Ovary (tissue), 3 donors: ENCODE results near the gene PTPRN2.

Experiments
- POLR2A ChIP-seq: fragments of 450-650 bp; IDR thresholded peaks from one replicate; pipeline ENCODE4 v1.6.1; 2017; ENCODE audit warnings: antibody characterized with exemption, mild to moderate bottlenecking, moderate library complexity
- TF ChIP-seq, protein P1 (sequence below), 3 donors: fragments of 450-650 bp in 2 of 3; fragments of 200-600 bp in 1 of 3; IDR thresholded peaks; one replicate each; pipeline versions ENCODE4 v1.5.1 to v1.8.0; 2016 to 2022; ENCODE audit warnings: antibody characterized with exemption in 3 of 3, mild to moderate bottlenecking in 1 of 3
- donor health status: DM: no; HTN: no; CAD: no.

- TF ChIP-seq, protein P1, sequence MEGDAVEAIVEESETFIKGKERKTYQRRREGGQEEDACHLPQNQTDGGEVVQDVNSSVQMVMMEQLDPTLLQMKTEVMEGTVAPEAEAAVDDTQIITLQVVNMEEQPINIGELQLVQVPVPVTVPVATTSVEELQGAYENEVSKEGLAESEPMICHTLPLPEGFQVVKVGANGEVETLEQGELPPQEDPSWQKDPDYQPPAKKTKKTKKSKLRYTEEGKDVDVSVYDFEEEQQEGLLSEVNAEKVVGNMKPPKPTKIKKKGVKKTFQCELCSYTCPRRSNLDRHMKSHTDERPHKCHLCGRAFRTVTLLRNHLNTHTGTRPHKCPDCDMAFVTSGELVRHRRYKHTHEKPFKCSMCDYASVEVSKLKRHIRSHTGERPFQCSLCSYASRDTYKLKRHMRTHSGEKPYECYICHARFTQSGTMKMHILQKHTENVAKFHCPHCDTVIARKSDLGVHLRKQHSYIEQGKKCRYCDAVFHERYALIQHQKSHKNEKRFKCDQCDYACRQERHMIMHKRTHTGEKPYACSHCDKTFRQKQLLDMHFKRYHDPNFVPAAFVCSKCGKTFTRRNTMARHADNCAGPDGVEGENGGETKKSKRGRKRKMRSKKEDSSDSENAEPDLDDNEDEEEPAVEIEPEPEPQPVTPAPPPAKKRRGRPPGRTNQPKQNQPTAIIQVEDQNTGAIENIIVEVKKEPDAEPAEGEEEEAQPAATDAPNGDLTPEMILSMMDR (IDR thresholded peaks at IDR 0.05), result no peak
- no peak for TF ChIP-seq POLR2A
These were observed 501.6 kb downstream of the PTPRN2 start for GRCh38 chr7:158085741-158086695.
